Measurements from ENCODE around the gene CSPG4. TPM values are rescaled to one million over a fixed set of nuclear protein-coding genes. Genes with fewer than 3 reads are reported as not detected.
"Not testable (repeated sequence)": the region's sequence is repeated elsewhere in the genome, so short reads cannot be mapped to it uniquely, and the experiment has no call there.

CSPG4 gene
- polyA plus RNA-seq, 2 donors = 3.0 to 4.0 TPM

DNA sequence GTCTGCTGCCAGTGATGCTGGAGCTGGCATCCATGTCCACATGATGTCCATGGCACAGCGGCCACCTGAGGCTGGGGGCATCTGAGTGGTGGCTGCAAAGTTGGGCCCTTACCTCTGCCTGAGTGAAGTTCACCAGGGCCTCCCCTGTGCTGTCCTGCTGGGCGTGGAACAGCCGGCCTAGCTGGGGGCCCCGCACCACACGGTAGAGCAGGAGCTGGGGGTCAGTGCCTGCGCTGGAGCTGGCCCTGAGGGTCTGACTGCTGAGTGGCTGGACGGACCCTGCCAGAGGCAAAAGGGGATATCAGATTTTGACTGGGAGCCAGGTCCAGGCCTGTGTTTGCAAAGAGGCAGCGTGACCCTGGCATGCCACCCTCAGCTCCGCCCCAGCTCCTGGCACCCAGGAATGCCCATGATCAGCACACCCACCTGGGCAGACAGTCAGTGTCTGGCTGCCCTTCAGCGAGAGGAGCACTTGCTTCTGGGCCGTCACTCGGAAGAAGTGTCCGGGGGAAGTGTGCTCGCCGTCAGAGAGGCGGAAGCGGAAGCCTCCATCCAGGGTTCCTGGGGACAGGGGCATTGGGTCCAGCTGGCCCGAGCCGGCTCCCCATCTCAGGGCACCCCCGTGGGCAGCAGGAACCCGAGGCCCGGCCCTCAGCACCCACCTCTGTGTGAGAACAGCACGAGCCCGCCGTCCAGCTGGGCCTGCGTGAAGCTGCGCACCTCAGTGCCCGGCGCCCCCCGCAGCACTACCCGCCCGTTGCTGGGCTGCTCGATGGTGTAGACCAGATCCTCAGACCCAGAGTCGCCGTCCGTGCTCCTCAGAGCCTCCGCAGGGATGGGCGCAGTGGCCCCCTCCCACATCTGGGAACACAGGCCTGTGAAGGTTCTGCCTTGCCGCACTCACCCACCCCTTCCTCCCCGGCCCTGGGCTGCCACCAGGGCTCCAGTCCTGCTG, 30.2 kb downstream of the CSPG4 start:
- H3K4me3 ChIP-seq (ENCODE audit: low read depth in 1 of 2, low read length in 2 of 2) = no peak overlapping the region
- 84 to 87% methylated on average over 34 to 40 of the region's 40 CpGs for WGBS, 2 donors
- no peaks in the 10 kb centered on the region for H3K36me3 ChIP-seq (ENCODE audit: control insufficient read depth in 2 of 2, insufficient read depth in 2 of 2, low read length in 1 of 2)
- H3K27me3 ChIP-seq (ENCODE audit: control insufficient read depth in 1 of 2, insufficient read depth in 2 of 2, low read length in 2 of 2) = no peaks in the 10 kb centered on the region
- H3K27ac ChIP-seq (ENCODE audit: low read depth in 2 of 2, low read length in 1 of 2) = no peak overlapping the region
- no peaks in the 10 kb centered on the region for H3K9me3 ChIP-seq (ENCODE audit: control insufficient read depth in 2 of 2, insufficient read depth in 1 of 2, low read depth in 1 of 2, low read length in 1 of 2)
- no peaks in the 10 kb centered on the region for H3K4me1 ChIP-seq (ENCODE audit: control insufficient read depth in 2 of 2, insufficient read depth in 2 of 2, low read length in 1 of 2)

DNA sequence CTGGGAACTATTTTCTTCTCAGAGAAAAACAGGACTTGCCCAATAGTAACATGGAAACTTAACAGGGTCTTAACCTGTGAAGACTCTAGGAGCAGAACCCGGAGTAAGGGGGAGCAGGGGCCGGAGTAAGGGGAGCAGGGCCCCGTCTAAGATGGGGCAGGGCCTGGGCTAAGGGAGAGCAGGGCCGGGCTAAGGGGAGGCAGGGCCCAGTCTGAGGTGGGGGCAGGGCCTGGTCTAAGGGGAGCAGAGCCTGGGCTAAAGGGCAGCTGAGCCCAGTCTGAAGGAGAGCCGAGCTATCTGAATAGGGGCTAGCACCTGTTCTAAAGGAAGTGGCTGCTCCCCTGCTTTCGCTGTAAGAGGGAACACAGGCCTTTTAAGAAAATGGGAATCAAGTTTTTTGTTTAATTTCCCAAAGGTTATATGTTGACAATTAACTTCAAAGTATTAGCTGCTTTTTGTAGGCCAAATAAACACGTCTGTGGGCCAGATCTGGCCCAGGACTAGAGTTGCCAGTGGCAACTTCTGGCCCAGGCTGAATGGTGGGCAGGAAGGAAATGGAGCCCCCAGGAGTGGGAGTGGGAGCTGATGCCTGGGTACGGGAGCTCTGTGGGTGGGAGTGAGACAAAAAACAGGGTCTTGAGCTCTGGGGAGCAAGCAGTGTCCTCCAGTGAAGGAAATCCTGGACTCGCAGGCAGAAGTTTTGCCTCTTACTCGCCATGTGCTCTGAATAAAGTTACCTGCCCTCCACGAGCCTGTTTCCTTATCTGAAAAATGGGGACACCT, 32.5 kb downstream of the CSPG4 start:
- Histone ChIP-seq H3K36me3 (ENCODE audit: control insufficient read depth in 2 of 2, insufficient read depth in 2 of 2, low read length in 1 of 2) (peaks cover 0 to 5% of the 10 kb centered on the region in 2 donors), H3K4me1 (ENCODE audit: control insufficient read depth in 2 of 2, insufficient read depth in 2 of 2, low read length in 1 of 2) (no peaks in the 10 kb centered on the region), H3K4me3 (ENCODE audit: low read depth in 1 of 2, low read length in 2 of 2) (no peak overlapping the region), H3K27ac (ENCODE audit: low read depth in 2 of 2, low read length in 1 of 2) (no peak overlapping the region), H3K9me3 (ENCODE audit: control insufficient read depth in 2 of 2, insufficient read depth in 1 of 2, low read depth in 1 of 2, low read length in 1 of 2) (no peaks in the 10 kb centered on the region), H3K27me3 (ENCODE audit: control insufficient read depth in 1 of 2, insufficient read depth in 2 of 2, low read length in 2 of 2) (no peaks in the 10 kb centered on the region)
- WGBS, 2 donors = 78 to 79% methylated on average over 11 of the region's 11 CpGs

DNA sequence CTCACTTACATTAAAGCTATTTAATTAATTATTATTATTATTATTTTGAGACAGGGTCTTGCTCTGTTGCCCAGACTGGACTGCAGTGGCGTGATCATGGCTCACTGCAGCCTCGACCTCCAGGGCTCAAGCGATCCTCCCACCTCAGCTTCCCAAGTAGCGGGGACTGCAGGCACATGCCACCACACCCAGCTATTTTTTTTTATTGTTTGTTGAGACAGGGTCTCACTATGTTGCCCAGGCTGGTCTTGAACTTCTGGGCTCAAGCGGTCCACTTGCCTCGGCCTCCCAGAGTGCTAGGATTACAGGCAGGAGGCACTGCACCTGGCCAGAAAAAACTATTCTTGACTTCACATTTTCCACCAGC, 34.3 kb downstream of the CSPG4 start:
- not testable (repeated sequence) for H3K27me3 ChIP-seq (ENCODE audit: control insufficient read depth in 1 of 2, insufficient read depth in 2 of 2, low read length in 2 of 2); H3K4me1 ChIP-seq (ENCODE audit: control insufficient read depth in 2 of 2, insufficient read depth in 2 of 2, low read length in 1 of 2); H3K9me3 ChIP-seq (ENCODE audit: control insufficient read depth in 2 of 2, insufficient read depth in 1 of 2, low read depth in 1 of 2, low read length in 1 of 2); H3K4me3 ChIP-seq (ENCODE audit: low read depth in 1 of 2, low read length in 2 of 2); H3K27ac ChIP-seq (ENCODE audit: low read depth in 2 of 2, low read length in 1 of 2); H3K36me3 ChIP-seq (ENCODE audit: control insufficient read depth in 2 of 2, insufficient read depth in 2 of 2, low read length in 1 of 2)
- WGBS, 2 donors = 92% methylated on average over 6 of the region's 6 CpGs

DNA sequence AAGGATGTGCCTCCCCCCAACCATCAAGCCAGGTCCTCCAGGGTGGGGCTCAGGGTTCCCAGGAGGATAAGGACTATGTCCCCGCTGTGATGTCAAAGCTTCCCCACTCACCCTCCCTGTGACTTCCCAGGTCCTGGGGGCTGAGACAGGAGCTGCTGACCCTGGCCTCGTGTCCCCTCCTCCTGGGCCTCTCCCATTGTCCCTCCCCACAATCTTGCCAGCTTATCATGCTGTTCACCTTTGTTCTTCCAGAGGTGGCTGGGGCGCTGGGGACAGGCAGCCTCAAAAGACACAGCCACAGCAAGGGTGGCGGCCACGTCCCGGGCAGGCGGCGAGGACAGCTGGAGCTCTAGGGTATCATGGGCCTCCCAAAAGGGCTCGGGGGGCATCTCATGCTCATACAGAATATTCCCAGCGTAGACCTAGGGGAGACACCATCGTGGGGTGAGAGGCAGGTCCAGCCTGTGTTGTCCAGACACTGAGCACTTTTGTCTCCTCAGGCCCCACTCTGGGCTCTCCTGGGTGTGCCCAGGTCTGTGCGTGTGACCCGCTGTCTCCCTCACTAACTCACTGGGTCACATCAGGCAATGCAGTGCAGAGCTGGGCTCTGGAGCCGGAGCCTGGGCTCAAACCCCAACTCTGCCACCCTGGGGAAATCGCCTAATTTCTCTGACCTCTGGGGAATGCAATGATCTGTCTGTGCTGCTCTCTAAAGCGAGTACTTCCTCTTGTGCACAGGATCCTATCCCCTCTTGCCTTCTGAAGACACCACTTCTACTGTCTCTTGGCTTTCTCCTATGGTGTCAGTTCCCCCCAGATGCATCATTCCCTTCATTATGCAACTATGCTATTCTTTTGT, 35.0 kb downstream of the CSPG4 start:
- Histone ChIP-seq H3K27me3 (ENCODE audit: control insufficient read depth in 1 of 2, insufficient read depth in 2 of 2, low read length in 2 of 2) (no peaks in the 10 kb centered on the region), H3K4me3 (ENCODE audit: low read depth in 1 of 2, low read length in 2 of 2) (no peak overlapping the region), H3K27ac (ENCODE audit: low read depth in 2 of 2, low read length in 1 of 2) (no peak overlapping the region), H3K36me3 (ENCODE audit: control insufficient read depth in 2 of 2, insufficient read depth in 2 of 2, low read length in 1 of 2) (peaks cover 0 to 5% of the 10 kb centered on the region in 2 donors), H3K4me1 (ENCODE audit: control insufficient read depth in 2 of 2, insufficient read depth in 2 of 2, low read length in 1 of 2) (peaks cover 0 to 8% of the 10 kb centered on the region in 2 donors), H3K9me3 (ENCODE audit: control insufficient read depth in 2 of 2, insufficient read depth in 1 of 2, low read depth in 1 of 2, low read length in 1 of 2) (no peaks in the 10 kb centered on the region)
- WGBS, 2 donors = 83 to 85% methylated on average over 16 of the region's 16 CpGs

DNA sequence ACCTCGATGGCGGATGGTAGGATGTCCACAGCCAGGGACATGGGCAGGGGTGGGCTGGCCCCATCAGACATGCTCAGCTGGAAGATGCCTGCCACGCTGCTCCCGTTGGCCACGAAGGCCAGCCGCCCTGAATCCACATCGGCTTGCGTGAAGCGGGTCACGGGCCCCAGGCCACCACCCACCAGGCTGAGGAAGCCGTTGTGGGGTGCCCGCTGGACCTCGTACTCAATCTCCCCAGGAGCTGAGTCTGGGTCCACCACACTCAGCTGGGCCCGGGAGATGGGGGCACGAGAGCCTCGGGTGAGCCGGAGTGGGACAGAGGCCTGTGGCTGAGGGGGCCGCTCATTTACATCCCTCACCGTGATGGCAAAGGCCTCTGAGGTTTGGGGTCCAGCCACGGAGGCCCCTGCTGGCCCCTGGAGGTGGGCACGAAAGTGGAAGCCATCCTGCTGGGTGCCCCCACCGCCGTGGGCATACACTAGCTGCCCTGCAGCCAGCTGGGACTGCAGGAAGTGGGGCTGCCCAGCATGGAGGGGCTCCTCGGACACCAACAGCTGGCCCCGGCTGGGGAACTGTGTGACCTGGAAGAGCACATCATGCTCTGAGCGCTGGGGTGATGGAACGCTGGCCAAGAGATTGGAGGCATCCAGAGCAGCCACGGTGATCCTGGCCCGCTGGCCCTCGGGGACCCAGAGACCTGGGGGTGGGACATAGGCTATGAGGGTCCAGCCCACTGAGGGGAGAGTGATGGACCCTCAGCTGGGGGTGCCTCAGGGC, 35.8 kb downstream of the CSPG4 start:
- H3K27me3 ChIP-seq (ENCODE audit: control insufficient read depth in 1 of 2, insufficient read depth in 2 of 2, low read length in 2 of 2) = no peaks in the 10 kb centered on the region
- H3K9me3 ChIP-seq (ENCODE audit: control insufficient read depth in 2 of 2, insufficient read depth in 1 of 2, low read depth in 1 of 2, low read length in 1 of 2) = no peaks in the 10 kb centered on the region
- H3K27ac ChIP-seq (ENCODE audit: low read depth in 2 of 2, low read length in 1 of 2) = no peak overlapping the region
- peaks cover 0 to 5% of the 10 kb centered on the region in 2 donors for H3K36me3 ChIP-seq (ENCODE audit: control insufficient read depth in 2 of 2, insufficient read depth in 2 of 2, low read length in 1 of 2)
- WGBS, 2 donors = 85% methylated on average over 30 of the region's 30 CpGs
- H3K4me3 ChIP-seq (ENCODE audit: low read depth in 1 of 2, low read length in 2 of 2) = no peak overlapping the region
- peaks cover 0 to 11% of the 10 kb centered on the region in 2 donors for H3K4me1 ChIP-seq (ENCODE audit: control insufficient read depth in 2 of 2, insufficient read depth in 2 of 2, low read length in 1 of 2)

DNA sequence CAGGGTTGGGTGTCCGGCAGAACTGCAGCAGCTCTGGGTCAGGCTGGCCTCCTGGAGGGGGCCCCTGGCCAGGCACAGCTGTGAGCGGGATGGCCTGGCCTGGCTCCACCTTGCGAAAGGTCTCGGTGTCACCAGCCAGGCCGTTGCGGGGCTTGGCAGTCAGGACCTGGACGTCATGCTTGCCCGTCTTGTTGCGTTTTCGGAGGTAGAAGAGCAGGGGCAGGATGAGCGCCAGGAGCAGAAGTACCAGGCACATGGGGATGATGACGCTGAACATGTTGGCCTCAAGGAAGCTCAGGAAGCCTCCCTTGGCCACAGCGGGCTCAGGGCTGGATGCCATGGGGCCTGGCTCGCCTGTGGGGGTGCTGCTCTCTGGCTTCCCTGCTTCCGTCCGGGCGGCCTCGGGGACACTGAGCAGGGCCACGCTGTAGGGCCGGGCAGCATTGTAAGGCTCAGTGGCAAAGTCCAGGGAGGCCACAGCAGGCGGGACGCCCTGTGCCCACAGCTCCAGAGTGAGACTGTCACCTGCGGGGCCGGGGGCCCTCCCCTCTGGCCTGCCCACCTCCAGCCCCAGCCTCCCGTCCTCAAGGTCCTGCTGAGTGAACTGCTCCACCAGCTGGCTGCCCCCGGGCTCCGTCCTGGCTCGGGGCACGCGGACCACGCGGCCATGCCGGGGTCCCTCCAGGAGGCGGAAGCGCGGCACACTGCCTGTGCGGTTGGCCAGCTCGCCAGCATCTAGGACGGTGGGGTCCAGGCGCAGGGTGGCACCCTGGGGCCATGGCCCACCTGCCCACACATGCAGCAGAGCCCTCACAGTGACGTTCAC, 36.9 kb downstream of the CSPG4 start:
- 89 to 91% methylated on average over 41 of the region's 41 CpGs for WGBS, 2 donors
- Histone ChIP-seq H3K27me3 (ENCODE audit: control insufficient read depth in 1 of 2, insufficient read depth in 2 of 2, low read length in 2 of 2) (no peaks in the 10 kb centered on the region), H3K36me3 (ENCODE audit: control insufficient read depth in 2 of 2, insufficient read depth in 2 of 2, low read length in 1 of 2) (peaks cover 0 to 5% of the 10 kb centered on the region in 2 donors), H3K9me3 (ENCODE audit: control insufficient read depth in 2 of 2, insufficient read depth in 1 of 2, low read depth in 1 of 2, low read length in 1 of 2) (no peaks in the 10 kb centered on the region), H3K27ac (ENCODE audit: low read depth in 2 of 2, low read length in 1 of 2) (no peak overlapping the region), H3K4me1 (ENCODE audit: control insufficient read depth in 2 of 2, insufficient read depth in 2 of 2, low read length in 1 of 2) (peaks cover 0 to 14% of the 10 kb centered on the region in 2 donors), H3K4me3 (ENCODE audit: low read depth in 1 of 2, low read length in 2 of 2) (no peak overlapping the region)

DNA sequence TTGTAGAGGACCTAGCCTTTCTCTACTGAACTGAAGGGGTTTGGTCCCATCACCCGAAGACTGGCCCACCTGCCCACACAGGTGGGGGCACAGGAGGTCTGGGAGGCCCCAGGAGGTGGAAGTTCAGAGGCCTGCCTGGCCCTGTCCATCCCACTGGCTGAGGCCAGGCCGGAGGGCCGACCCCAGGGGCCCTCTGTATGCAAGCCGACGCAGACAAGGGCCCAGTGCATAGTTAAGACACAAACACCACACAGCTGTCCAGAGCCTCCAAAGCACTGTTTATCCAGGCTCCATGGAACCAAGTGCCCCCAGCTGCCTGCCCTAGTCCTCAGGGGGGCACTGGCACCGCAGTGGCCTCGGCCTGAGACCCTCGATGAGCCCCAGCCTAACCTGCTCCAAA, 38.3 kb downstream of the CSPG4 start:
- Histone ChIP-seq H3K9me3 (ENCODE audit: control insufficient read depth in 2 of 2, insufficient read depth in 1 of 2, low read depth in 1 of 2, low read length in 1 of 2) (no peaks in the 10 kb centered on the region), H3K36me3 (ENCODE audit: control insufficient read depth in 2 of 2, insufficient read depth in 2 of 2, low read length in 1 of 2) (peaks cover 0 to 5% of the 10 kb centered on the region in 2 donors), H3K4me1 (ENCODE audit: control insufficient read depth in 2 of 2, insufficient read depth in 2 of 2, low read length in 1 of 2) (peaks cover 0 to 21% of the 10 kb centered on the region in 2 donors), H3K27me3 (ENCODE audit: control insufficient read depth in 1 of 2, insufficient read depth in 2 of 2, low read length in 2 of 2) (no peaks in the 10 kb centered on the region), H3K4me3 (ENCODE audit: low read depth in 1 of 2, low read length in 2 of 2) (no peak overlapping the region), H3K27ac (ENCODE audit: low read depth in 2 of 2, low read length in 1 of 2) (no peak overlapping the region)
- WGBS, 2 donors = 79 to 92% methylated on average over 8 of the region's 8 CpGs

DNA sequence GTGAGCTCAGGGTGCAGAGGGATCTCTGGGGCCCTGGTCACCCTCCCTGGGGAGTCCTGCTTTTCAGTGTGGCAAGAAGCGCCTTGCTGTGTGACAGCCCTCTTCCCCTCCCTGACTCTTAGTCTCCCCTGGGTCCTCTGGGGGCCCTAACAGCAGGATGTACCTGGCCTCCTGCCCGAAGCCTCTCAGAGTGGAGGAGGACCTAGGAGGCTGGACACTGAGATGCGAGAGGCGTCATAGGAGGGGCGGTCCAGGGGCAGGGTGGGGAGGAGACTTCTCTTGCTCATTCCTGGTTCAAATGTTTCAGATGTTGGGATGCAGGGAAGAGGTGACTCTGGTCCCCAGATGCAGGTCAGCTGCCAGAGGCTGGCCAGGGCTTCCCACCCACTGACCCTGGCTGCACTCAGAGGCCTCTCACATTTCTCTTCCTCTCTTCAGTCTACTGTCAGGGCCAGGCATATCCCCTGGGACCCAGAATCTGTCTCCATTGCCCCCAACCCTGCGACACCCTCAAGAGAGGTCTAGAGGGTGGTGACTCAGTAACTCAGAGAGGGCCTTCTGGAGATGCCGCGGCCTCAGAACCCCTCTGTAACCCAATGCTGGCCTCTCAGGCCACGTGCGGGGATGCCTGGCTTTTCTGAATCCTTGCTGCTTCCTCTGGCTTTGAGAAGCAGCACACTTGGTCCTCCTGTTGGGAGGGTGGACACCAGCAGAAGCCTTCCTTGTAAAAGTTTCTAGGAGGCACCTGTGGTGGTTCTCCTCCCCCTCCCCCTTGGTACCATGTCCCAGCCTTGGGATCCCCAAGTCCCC, 39.0 kb downstream of the CSPG4 start:
- H3K9me3 ChIP-seq (ENCODE audit: control insufficient read depth in 2 of 2, insufficient read depth in 1 of 2, low read depth in 1 of 2, low read length in 1 of 2) = no peaks in the 10 kb centered on the region
- H3K36me3 ChIP-seq (ENCODE audit: control insufficient read depth in 2 of 2, insufficient read depth in 2 of 2, low read length in 1 of 2) = peaks cover 0 to 5% of the 10 kb centered on the region in 2 donors
- peaks cover 0 to 22% of the 10 kb centered on the region in 2 donors for H3K4me1 ChIP-seq (ENCODE audit: control insufficient read depth in 2 of 2, insufficient read depth in 2 of 2, low read length in 1 of 2)
- peak overlapping the region; percentile 45 to 48 for H3K27ac ChIP-seq (ENCODE audit: low read depth in 2 of 2, low read length in 1 of 2)
- 67 to 74% methylated on average over 10 of the region's 10 CpGs for WGBS, 2 donors
- H3K27me3 ChIP-seq (ENCODE audit: control insufficient read depth in 1 of 2, insufficient read depth in 2 of 2, low read length in 2 of 2) = no peaks in the 10 kb centered on the region
- no peak overlapping the region for H3K4me3 ChIP-seq (ENCODE audit: low read depth in 1 of 2, low read length in 2 of 2)

Measured in esophagus (tissue), 2 donors.